ENCODE data around the gene PIK3CD. TPM values are rescaled to one million over a fixed set of nuclear protein-coding genes. Genes with fewer than 3 reads are reported as not detected.

PIK3CD gene
- total and polyA plus RNA-seq, 2 donors, result 15.1 to 30.4 TPM

DNA sequence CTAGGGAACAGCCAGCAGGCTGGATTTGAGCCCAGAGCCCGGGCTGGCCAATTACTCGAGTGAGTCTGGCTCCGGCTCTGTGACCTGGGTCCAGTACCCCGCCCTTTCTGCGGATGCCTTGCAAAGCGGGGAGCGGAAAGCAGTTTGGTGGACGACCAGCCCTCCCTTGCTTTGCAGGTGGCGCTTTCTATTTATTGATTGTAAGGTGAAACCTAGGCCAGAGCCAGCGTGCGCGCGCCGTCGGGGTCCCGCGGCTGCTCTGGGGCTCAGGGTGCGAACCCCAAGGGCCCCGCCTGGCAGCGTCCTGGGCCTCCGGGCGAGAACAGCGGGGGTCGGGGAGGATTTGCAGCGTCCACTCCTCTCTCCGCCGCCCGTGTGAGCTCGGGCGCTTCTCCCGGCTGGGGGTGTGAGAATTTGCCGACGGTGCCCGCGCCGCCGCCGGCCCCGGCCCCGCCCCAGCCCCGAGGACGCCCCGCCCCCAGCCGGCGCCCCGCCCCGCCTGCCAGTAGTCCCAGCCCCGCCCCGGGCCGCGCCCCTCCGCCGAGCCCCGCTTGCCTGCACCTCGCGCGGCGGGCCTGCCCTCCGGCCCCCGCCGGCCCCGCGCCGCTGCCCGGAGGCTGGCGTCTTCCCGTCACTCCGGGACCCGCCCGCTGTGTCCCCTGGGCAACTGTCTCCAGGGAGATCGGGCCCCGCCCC lies 37.6 kb downstream of the PIK3CD start:
- peak in 7 of 9 donors; percentile 30 to 74 (median 53) for DNase-seq (ENCODE audit: low read depth in 6 of 9, low spot score in 9 of 9)
- H3K27ac ChIP-seq (ENCODE audit: low read depth in 1 of 2, low read length in 1 of 2), result no peak overlapping the region
- H3K4me3 ChIP-seq (ENCODE audit: low read length in 2 of 2), result peak overlapping the region; percentile 41 to 74
- peaks cover 0 to 17% of the 10 kb centered on the region in 2 donors for H3K27me3 ChIP-seq (ENCODE audit: control insufficient read depth in 2 of 2, insufficient read depth in 1 of 2, low read length in 1 of 2)
- H3K36me3 ChIP-seq (ENCODE audit: control insufficient read depth in 2 of 2, insufficient read depth in 2 of 2, low read length in 1 of 2), result peaks cover 2 to 14% of the 10 kb centered on the region in 2 donors
- H3K9me3 ChIP-seq (ENCODE audit: control insufficient read depth in 2 of 2, insufficient read depth in 1 of 2, low read length in 1 of 2), result no peaks in the 10 kb centered on the region
- peaks cover 31 to 59% of the 10 kb centered on the region in 2 donors for H3K4me1 ChIP-seq (ENCODE audit: control insufficient read depth in 2 of 2, insufficient read depth in 2 of 2, low read length in 2 of 2)
- 8% methylated on average over 72 of the region's 72 CpGs for WGBS

DNA sequence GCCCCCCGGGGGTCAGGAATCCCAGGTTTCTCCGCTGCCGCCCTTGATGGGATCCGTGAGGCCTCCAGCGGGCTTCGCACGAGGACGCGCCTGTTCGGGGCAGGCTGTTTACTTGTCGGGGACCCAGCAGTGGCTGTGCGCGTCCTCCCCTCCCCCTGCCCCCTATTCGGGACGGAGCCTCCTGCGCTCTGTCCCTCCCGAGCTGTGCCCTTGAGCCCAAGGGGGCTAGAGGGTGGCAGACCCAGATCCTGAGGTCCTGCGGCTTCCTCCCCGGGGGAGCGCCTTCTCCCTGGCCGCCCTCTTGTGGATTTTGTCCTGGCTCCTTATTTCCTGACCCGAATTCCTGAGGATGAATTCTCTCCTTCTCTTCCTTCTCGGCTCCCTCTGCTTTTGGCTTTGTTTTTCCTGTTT lies 38.4 kb downstream of the PIK3CD start:
- Histone ChIP-seq H3K4me3 (ENCODE audit: low read length in 2 of 2) (peak overlapping the region; percentile 49 to 74), H3K36me3 (ENCODE audit: control insufficient read depth in 2 of 2, insufficient read depth in 2 of 2, low read length in 1 of 2) (peaks cover 2 to 18% of the 10 kb centered on the region in 2 donors), H3K4me1 (ENCODE audit: control insufficient read depth in 2 of 2, insufficient read depth in 2 of 2, low read length in 2 of 2) (peaks cover 31 to 59% of the 10 kb centered on the region in 2 donors), H3K27me3 (ENCODE audit: control insufficient read depth in 2 of 2, insufficient read depth in 1 of 2, low read length in 1 of 2) (peaks cover 0 to 17% of the 10 kb centered on the region in 2 donors), H3K9me3 (ENCODE audit: control insufficient read depth in 2 of 2, insufficient read depth in 1 of 2, low read length in 1 of 2) (no peaks in the 10 kb centered on the region), H3K27ac (ENCODE audit: low read depth in 1 of 2, low read length in 1 of 2) (peak overlapping the region in 1 of 2 donors; percentile 25)
- 73% methylated on average over 23 of the region's 23 CpGs for WGBS
- DNase-seq (ENCODE audit: low read depth in 6 of 9, low spot score in 9 of 9), result peak in 1 of 9 donors; percentile 21

DNA sequence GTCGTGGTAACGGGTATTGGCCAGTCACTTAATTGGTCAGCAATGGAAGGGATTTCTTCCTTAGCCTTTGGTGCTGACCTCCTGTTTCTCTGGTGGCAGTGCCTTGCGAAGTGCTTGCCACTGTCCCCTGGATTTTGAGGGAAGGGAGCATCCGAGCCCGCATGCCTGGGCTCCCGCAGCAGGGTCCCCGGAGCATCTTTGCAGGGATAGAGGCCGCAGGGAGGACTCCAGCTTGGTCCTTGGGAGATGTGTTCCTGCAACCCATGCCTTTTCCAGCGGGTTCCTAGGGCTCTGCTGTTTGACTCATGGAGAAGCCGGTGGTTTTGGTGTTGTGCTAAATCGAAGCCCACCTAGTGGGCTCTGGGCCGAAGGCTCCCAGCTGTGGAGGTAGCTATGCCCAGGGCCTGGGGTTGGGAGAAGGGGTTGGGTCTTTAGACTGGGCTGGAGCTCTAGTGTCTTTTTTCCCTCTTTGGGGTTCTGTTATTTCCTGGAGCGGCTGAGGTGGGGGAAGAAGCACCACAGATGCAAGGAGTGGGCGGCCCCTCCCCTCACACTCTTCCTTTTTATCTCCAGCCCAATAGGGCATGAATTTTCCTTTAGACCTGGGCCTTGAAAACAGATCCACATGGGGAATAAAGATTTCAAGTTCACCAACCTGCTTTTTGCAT lies 39.0 kb downstream of the PIK3CD start:
- Histone ChIP-seq H3K9me3 (ENCODE audit: control insufficient read depth in 2 of 2, insufficient read depth in 1 of 2, low read length in 1 of 2) (no peaks in the 10 kb centered on the region), H3K27me3 (ENCODE audit: control insufficient read depth in 2 of 2, insufficient read depth in 1 of 2, low read length in 1 of 2) (peaks cover 0 to 17% of the 10 kb centered on the region in 2 donors), H3K4me3 (ENCODE audit: low read length in 2 of 2) (peak overlapping the region in 1 of 2 donors; percentile 49), H3K27ac (ENCODE audit: low read depth in 1 of 2, low read length in 1 of 2) (no peak overlapping the region), H3K36me3 (ENCODE audit: control insufficient read depth in 2 of 2, insufficient read depth in 2 of 2, low read length in 1 of 2) (peaks cover 2 to 22% of the 10 kb centered on the region in 2 donors), H3K4me1 (ENCODE audit: control insufficient read depth in 2 of 2, insufficient read depth in 2 of 2, low read length in 2 of 2) (peaks cover 31 to 59% of the 10 kb centered on the region in 2 donors)
- DNase-seq (ENCODE audit: low read depth in 6 of 9, low spot score in 9 of 9), result no peak
- 83% methylated on average over 14 of the region's 14 CpGs for WGBS

DNA sequence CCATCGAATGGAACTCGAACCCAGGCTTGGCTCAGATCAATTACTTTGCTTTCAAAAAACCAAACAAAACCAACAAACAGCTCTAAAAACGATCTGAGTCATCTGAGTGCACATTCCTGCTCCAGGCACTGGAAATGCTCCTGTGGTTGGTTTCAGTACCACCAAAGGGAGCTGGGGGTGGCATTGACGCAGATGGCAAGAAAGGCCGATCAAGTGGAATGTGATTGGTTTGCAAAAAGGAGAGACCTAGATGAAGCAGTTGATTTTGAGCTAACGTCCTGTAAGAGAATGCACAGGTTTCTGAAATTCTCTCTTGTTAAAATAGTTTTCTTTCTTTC lies 39.5 kb downstream of the PIK3CD start:
- peaks cover 0 to 17% of the 10 kb centered on the region in 2 donors for H3K27me3 ChIP-seq (ENCODE audit: control insufficient read depth in 2 of 2, insufficient read depth in 1 of 2, low read length in 1 of 2)
- no peak overlapping the region for H3K4me3 ChIP-seq (ENCODE audit: low read length in 2 of 2)
- WGBS, result 79% methylated on average over 6 of the region's 6 CpGs
- peaks cover 2 to 22% of the 10 kb centered on the region in 2 donors for H3K36me3 ChIP-seq (ENCODE audit: control insufficient read depth in 2 of 2, insufficient read depth in 2 of 2, low read length in 1 of 2)
- DNase-seq (ENCODE audit: low read depth in 6 of 9, low spot score in 9 of 9), result no peak
- no peaks in the 10 kb centered on the region for H3K9me3 ChIP-seq (ENCODE audit: control insufficient read depth in 2 of 2, insufficient read depth in 1 of 2, low read length in 1 of 2)
- H3K27ac ChIP-seq (ENCODE audit: low read depth in 1 of 2, low read length in 1 of 2), result peak overlapping the region in 1 of 2 donors; percentile 2
- peaks cover 31 to 59% of the 10 kb centered on the region in 2 donors for H3K4me1 ChIP-seq (ENCODE audit: control insufficient read depth in 2 of 2, insufficient read depth in 2 of 2, low read length in 2 of 2)

DNA sequence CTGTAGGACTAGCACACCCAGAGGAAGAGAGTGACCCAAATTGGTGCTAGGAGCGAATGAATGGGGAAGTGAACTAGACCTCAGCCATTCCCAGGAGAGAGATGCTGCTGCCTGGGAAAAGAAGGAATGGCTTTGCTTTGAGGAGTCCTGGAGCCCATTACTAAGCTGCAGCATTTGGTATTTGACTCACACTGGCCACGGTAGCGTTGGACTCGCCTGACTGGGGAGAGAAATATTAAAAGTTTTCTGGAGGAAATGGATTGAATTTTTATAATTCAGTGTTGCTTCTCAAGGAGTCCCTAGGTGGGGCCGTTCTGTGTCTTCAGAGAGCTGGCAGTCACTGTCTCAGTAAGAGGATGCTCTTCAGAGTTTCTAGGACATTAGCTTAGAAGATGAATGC lies 40.2 kb downstream of the PIK3CD start:
- no peak for DNase-seq (ENCODE audit: low read depth in 6 of 9, low spot score in 9 of 9)
- Histone ChIP-seq H3K4me3 (ENCODE audit: low read length in 2 of 2) (no peak overlapping the region), H3K9me3 (ENCODE audit: control insufficient read depth in 2 of 2, insufficient read depth in 1 of 2, low read length in 1 of 2) (no peaks in the 10 kb centered on the region), H3K36me3 (ENCODE audit: control insufficient read depth in 2 of 2, insufficient read depth in 2 of 2, low read length in 1 of 2) (peaks cover 2 to 22% of the 10 kb centered on the region in 2 donors), H3K27me3 (ENCODE audit: control insufficient read depth in 2 of 2, insufficient read depth in 1 of 2, low read length in 1 of 2) (peaks cover 0 to 17% of the 10 kb centered on the region in 2 donors), H3K4me1 (ENCODE audit: control insufficient read depth in 2 of 2, insufficient read depth in 2 of 2, low read length in 2 of 2) (peaks cover 31 to 58% of the 10 kb centered on the region in 2 donors), H3K27ac (ENCODE audit: low read depth in 1 of 2, low read length in 1 of 2) (no peak overlapping the region)
- WGBS, result 96% methylated on average over 5 of the region's 5 CpGs

GRCh38 chr1:9696793-9697192 lies 45.3 kb downstream of the PIK3CD start:
- no peaks in the 10 kb centered on the region for H3K27me3 ChIP-seq (ENCODE audit: control insufficient read depth in 2 of 2, insufficient read depth in 1 of 2, low read length in 1 of 2)
- peaks cover 5 to 26% of the 10 kb centered on the region in 2 donors for H3K36me3 ChIP-seq (ENCODE audit: control insufficient read depth in 2 of 2, insufficient read depth in 2 of 2, low read length in 1 of 2)
- 100% methylated on average over 2 of the region's 2 CpGs for WGBS
- no peak overlapping the region for H3K4me3 ChIP-seq (ENCODE audit: low read length in 2 of 2)
- no peaks in the 10 kb centered on the region for H3K9me3 ChIP-seq (ENCODE audit: control insufficient read depth in 2 of 2, insufficient read depth in 1 of 2, low read length in 1 of 2)
- peaks cover 0 to 13% of the 10 kb centered on the region in 2 donors for H3K4me1 ChIP-seq (ENCODE audit: control insufficient read depth in 2 of 2, insufficient read depth in 2 of 2, low read length in 2 of 2)
- DNase-seq (ENCODE audit: low read depth in 6 of 9, low spot score in 9 of 9), result no peak
- H3K27ac ChIP-seq (ENCODE audit: low read depth in 1 of 2, low read length in 1 of 2), result no peak overlapping the region

- peaks cover 0 to 6% of the 10 kb centered on the region in 2 donors for H3K4me1 ChIP-seq (ENCODE audit: control insufficient read depth in 2 of 2, insufficient read depth in 2 of 2, low read length in 2 of 2)
- DNase-seq (ENCODE audit: low read depth in 6 of 9, low spot score in 9 of 9), result no peak
- 97% methylated on average over 7 of the region's 7 CpGs for WGBS
- peaks cover 1 to 7% of the 10 kb centered on the region in 2 donors for H3K9me3 ChIP-seq (ENCODE audit: control insufficient read depth in 2 of 2, insufficient read depth in 1 of 2, low read length in 1 of 2)
- H3K36me3 ChIP-seq (ENCODE audit: control insufficient read depth in 2 of 2, insufficient read depth in 2 of 2, low read length in 1 of 2), result peaks cover 3 to 18% of the 10 kb centered on the region in 2 donors
- H3K27ac ChIP-seq (ENCODE audit: low read depth in 1 of 2, low read length in 1 of 2), result no peak overlapping the region
- no peaks in the 10 kb centered on the region for H3K27me3 ChIP-seq (ENCODE audit: control insufficient read depth in 2 of 2, insufficient read depth in 1 of 2, low read length in 1 of 2)
- no peak overlapping the region for H3K4me3 ChIP-seq (ENCODE audit: low read length in 2 of 2)
Measured at GRCh38 chr1:9699361-9699760, 47.8 kb downstream of the PIK3CD start.

GRCh38 chr1:9700340-9700739 lies 48.8 kb downstream of the PIK3CD start:
- H3K36me3 ChIP-seq (ENCODE audit: control insufficient read depth in 2 of 2, insufficient read depth in 2 of 2, low read length in 1 of 2), result peaks cover 3 to 12% of the 10 kb centered on the region in 2 donors
- H3K27ac ChIP-seq (ENCODE audit: low read depth in 1 of 2, low read length in 1 of 2), result no peak overlapping the region
- H3K27me3 ChIP-seq (ENCODE audit: control insufficient read depth in 2 of 2, insufficient read depth in 1 of 2, low read length in 1 of 2), result no peaks in the 10 kb centered on the region
- peaks cover 0 to 12% of the 10 kb centered on the region in 2 donors for H3K4me1 ChIP-seq (ENCODE audit: control insufficient read depth in 2 of 2, insufficient read depth in 2 of 2, low read length in 2 of 2)
- no peak overlapping the region for H3K4me3 ChIP-seq (ENCODE audit: low read length in 2 of 2)
- DNase-seq (ENCODE audit: low read depth in 6 of 9, low spot score in 9 of 9), result no peak
- H3K9me3 ChIP-seq (ENCODE audit: control insufficient read depth in 2 of 2, insufficient read depth in 1 of 2, low read length in 1 of 2), result peaks cover 1 to 11% of the 10 kb centered on the region in 2 donors
- WGBS, result 95% methylated on average over 12 of the region's 12 CpGs

DNA sequence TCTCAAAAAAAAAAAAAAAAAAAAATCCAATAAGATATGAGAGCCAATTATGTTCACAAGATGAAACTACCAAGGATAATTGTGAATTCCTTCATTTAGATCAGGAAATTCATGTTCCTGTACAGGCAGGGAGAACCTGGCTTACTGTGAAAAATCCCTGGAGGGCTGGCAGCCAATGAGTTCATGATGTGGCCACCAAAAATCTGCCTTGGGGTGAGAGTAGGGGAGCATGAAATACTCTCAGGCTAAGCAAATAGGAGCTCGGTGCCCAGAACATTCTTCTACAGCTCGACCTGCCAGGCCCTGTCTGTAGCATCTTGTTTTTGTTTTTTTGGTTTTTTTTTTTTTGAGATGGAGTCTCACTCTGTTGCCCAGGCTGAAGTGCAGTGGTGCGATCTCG lies 50.1 kb downstream of the PIK3CD start:
- Histone ChIP-seq H3K27me3 (ENCODE audit: control insufficient read depth in 2 of 2, insufficient read depth in 1 of 2, low read length in 1 of 2) (no peaks in the 10 kb centered on the region), H3K27ac (ENCODE audit: low read depth in 1 of 2, low read length in 1 of 2) (no peak overlapping the region), H3K36me3 (ENCODE audit: control insufficient read depth in 2 of 2, insufficient read depth in 2 of 2, low read length in 1 of 2) (peaks cover 3 to 11% of the 10 kb centered on the region in 2 donors), H3K4me1 (ENCODE audit: control insufficient read depth in 2 of 2, insufficient read depth in 2 of 2, low read length in 2 of 2) (peaks cover 0 to 12% of the 10 kb centered on the region in 2 donors), H3K4me3 (ENCODE audit: low read length in 2 of 2) (no peak overlapping the region), H3K9me3 (ENCODE audit: control insufficient read depth in 2 of 2, insufficient read depth in 1 of 2, low read length in 1 of 2) (peaks cover 1 to 11% of the 10 kb centered on the region in 2 donors)
- no peak for DNase-seq (ENCODE audit: low read depth in 6 of 9, low spot score in 9 of 9)
- 95% methylated on average over 4 of the region's 4 CpGs for WGBS

Measured in thymus (tissue), 11 donors.